ENCODE measurements around the gene SMIM35. TPM values are rescaled to one million over a fixed set of nuclear protein-coding genes. Genes with fewer than 3 reads are reported as not detected.

SMIM35 gene
- total and polyA plus RNA-seq, 2 donors (not counting 3 experiments of a cell fraction or from before 2014, with no cell fraction given) = not detected

GRCh38 chr11:118017111-118017510 is 69.7 kb downstream of the SMIM35 start:
- CTCF ChIA-PET = no interaction called here
- Histone ChIP-seq H3K27ac (ENCODE audit: insufficient read depth, low read depth, low read length) (no peak overlapping the region), H3K4me2 (ENCODE audit: insufficient read depth, low read length) (no peak overlapping the region), H3K9ac (replicated peaks; ENCODE audit: extremely low read depth, insufficient read depth, low read length) (no peak overlapping the region), H3K27me3 (ENCODE audit: control insufficient read depth in 2 of 2, insufficient read depth in 2 of 2, low read length in 2 of 2) (no peaks in the 10 kb centered on the region), H2AFZ (ENCODE audit: low read depth, low read length) (no peak overlapping the region), H3K36me3 (ENCODE audit: control insufficient read depth in 2 of 2, extremely low read depth in 1 of 2, insufficient read depth in 2 of 2, low read length in 2 of 2) (no peaks in the 10 kb centered on the region), H3K79me2 (ENCODE audit: control insufficient read depth, insufficient read depth, low read length) (no peaks in the 10 kb centered on the region), H3K9me3 (replicated peaks; ENCODE audit: control insufficient read depth, insufficient read depth, low read length) (no peaks in the 10 kb centered on the region), H4K20me1 (replicated peaks; ENCODE audit: control insufficient read depth, extremely low read depth, insufficient read depth, low read length) (no peaks in the 10 kb centered on the region), H3K9me1 (replicated peaks; ENCODE audit: control insufficient read depth, extremely low read depth, insufficient read depth, low read length) (no peaks in the 10 kb centered on the region), H3K4me3 (replicated peaks in 1 of 3; ENCODE audit: insufficient read depth in 1 of 3, low read depth in 1 of 3, low read length in 3 of 3) (no peak overlapping the region), H3K4me1 (ENCODE audit: control insufficient read depth, extremely low read depth, insufficient read depth, low read length) (no peaks in the 10 kb centered on the region)
- intact Hi-C loops (cut with micrococcal nuclease) = no loop called here
- no TSS peak for BruUV-seq (replicated peaks)
- POLR2A ChIA-PET = no interaction called here
- FAIRE-seq = no peak
- TF ChIP-seq FOS (IDR thresholded peaks at IDR 0.05; ENCODE audit: borderline replicate concordance, insufficient read depth, low read length) = no peak
- no peak for TF ChIP-seq MAX (IDR thresholded peaks at IDR 0.05; ENCODE audit: insufficient read depth, insufficient read length)
- no peak for TF ChIP-seq GATA2 (IDR thresholded peaks at IDR 0.05; ENCODE audit: insufficient read depth, insufficient read length, low read depth, low read length)
- TF ChIP-seq CTCF (IDR thresholded peaks at IDR 0.05; ENCODE audit: extremely low read depth in 1 of 2, insufficient read depth in 1 of 2, low read depth in 1 of 2, low read length in 2 of 2) = no peak
- no peak for TF ChIP-seq POLR2AphosphoS5 (IDR thresholded peaks at IDR 0.05; ENCODE audit: insufficient read depth, low read depth, low read length)
- no peak for TF ChIP-seq JUN (IDR thresholded peaks at IDR 0.05; ENCODE audit: borderline replicate concordance, insufficient read depth, insufficient read length, low read depth)
- TF ChIP-seq POLR2A (IDR thresholded peaks at IDR 0.05; ENCODE audit: low read depth, low read length) = no peak
- no peak for TF ChIP-seq EZH2 (IDR thresholded peaks at IDR 0.05; ENCODE audit: borderline replicate concordance, low read depth, low read length, severe bottlenecking)
- no peak for TF ChIP-seq MYC (IDR thresholded peaks at IDR 0.05; ENCODE audit: low read depth, low read length)
- no peak for DNase-seq (ENCODE audit: low read depth, low spot score)
- dilution Hi-C loops (cut with MboI; ENCODE audit: extremely low pct_ligation_motif_present, low sequenced_read_pairs) = no loop called here

All from endothelial cell of umbilical vein (primary cell).